ENCODE measurements around the gene SLC25A45. TPM values are rescaled to one million over a fixed set of nuclear protein-coding genes. Genes with fewer than 3 reads are reported as not detected.

SLC25A45 gene
- 0.98 and 1.8 TPM in 2 replicates for total RNA-seq

GRCh38 chr11:65382033-65382803 lies at the start of gene SLC25A45:
SLC25A45 (minus strand) TSS chr11:65382646; CDS start chr11:65381951, 695 bp downstream.

GRCh38 chr11:65422633-65423515 lies 40.4 kb upstream of the SLC25A45 start, which contains the start of gene NEAT1:
NEAT1 (plus strand) TSS chr11:65422798.

GRCh38 chr11:65386307-65387140 lies 4.1 kb upstream of the SLC25A45 start, which contains the start of gene FRMD8:
FRMD8 (plus strand) TSS chr11:65386637; CDS start chr11:65387037, 400 bp downstream.

GRCh38 chr11:65354265-65355012 lies 28.0 kb downstream of the SLC25A45 start, which contains the start of gene TIGD3:
TIGD3 (plus strand) TSS chr11:65354751; CDS start chr11:65355809, 1,058 bp downstream.

Other genes with a start within 250 kb of the SLC25A45 start
- 19.7 and 21.0 TPM in 2 replicates for gene SYVN1, start 248.1 kb downstream of the SLC25A45 start, total RNA-seq
- not detected in 2 replicates for gene SPDYC, start 212.4 kb downstream of the SLC25A45 start, total RNA-seq
- 327 and 383 TPM in 2 replicates for gene CAPN1, start 200.7 kb downstream of the SLC25A45 start, total RNA-seq
- 6.7 and 28.8 TPM in 2 replicates for gene POLA2, start 120.7 kb downstream of the SLC25A45 start, total RNA-seq
- gene CDC42EP2, start 67.8 kb downstream of the SLC25A45 start, total RNA-seq, result 19.9 and 24.8 TPM in 2 replicates
- 37.2 and 41.3 TPM in 2 replicates for gene DPF2, start 48.8 kb downstream of the SLC25A45 start, total RNA-seq
- 0.25 and 0.33 TPM in 2 replicates for gene TIGD3, start 27.9 kb downstream of the SLC25A45 start, total RNA-seq
- 37.6 and 41.9 TPM in 2 replicates for gene FRMD8, start 4.0 kb upstream of the SLC25A45 start, total RNA-seq
- 16.5 and 75.2 TPM in 2 replicates for gene NEAT1, start 40.2 kb upstream of the SLC25A45 start, total RNA-seq
- gene MALAT1, start 116.4 kb upstream of the SLC25A45 start, total RNA-seq, result 629 and 944 TPM in 2 replicates
- 111 and 114 TPM in 2 replicates for gene SCYL1, start 142.4 kb upstream of the SLC25A45 start, total RNA-seq
- gene LTBP3, start 175.7 kb upstream of the SLC25A45 start, total RNA-seq, result 104 and 399 TPM in 2 replicates
- 85.4 and 152 TPM in 2 replicates for gene ZNRD2, start 187.8 kb upstream of the SLC25A45 start, total RNA-seq
- gene FAM89B, start 189.9 kb upstream of the SLC25A45 start, total RNA-seq, result 69.9 and 115 TPM in 2 replicates
- gene EHBP1L1, start 193.4 kb upstream of the SLC25A45 start, total RNA-seq, result 45.1 and 49.6 TPM in 2 replicates
- 0.25 TPM in 1 of 2 replicates, not detected in the other for gene KCNK7, start 213.2 kb upstream of the SLC25A45 start, total RNA-seq
- gene MAP3K11, start 231.6 kb upstream of the SLC25A45 start, total RNA-seq, result 52.6 and 58.7 TPM in 2 replicates
- 62.6 and 74.9 TPM in 2 replicates for gene PCNX3, start 233.1 kb upstream of the SLC25A45 start, total RNA-seq